Measurements from ENCODE around the gene METTL23.

DNA sequence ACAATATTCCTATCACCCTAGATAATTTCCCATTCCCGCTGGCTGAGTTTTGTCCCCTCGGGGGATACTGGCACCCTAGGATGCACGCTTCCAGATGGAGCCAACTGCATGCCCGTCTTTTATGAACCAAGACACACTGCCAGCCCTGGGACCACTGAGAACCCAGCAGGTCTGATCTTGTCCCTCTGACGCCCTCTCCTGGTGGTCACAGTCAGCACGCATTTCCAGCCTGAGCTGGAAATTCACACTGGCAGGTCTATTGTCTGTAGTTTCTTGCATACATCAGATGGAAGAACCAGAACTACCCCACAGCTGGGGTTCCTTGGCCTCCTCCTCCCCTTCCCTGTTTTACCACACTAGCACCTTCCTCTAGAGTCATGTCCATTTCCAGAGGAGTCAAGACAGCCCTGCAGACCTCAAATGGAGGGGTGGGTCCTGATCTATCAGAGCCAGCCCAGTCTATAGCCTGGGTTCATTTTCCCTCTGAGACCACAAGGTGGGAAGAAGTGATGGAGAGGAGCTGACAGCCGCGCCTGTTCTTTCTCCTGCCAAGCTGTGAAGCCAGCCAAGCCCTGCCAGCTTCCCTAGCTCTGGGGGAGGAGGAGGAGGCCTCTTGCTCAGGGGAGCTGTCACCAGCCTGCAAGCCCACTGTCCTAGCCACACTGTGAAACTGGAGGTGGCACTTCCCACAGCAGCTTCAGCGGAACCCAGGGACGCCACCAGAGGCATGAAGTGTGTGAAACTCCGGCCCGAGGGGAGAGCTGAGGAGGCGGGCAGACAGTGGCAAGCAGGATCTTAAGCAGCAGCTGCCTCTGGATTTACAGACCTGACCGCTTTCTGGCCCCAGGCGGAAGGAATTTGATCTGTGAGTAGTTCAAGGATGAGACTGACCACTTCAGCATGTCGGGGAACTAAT, 45.2 kb upstream of the METTL23 start:
- no peak for TF ChIP-seq POLR2AphosphoS5 (IDR thresholded peaks at IDR 0.05; ENCODE audit: low read depth, low read length)
- peak; percentile 16 for TF ChIP-seq FOXP2 (optimal IDR thresholded peaks at IDR 0.05; ENCODE audit: borderline replicate concordance, extremely low read depth, extremely low read length, insufficient read depth)
- no peak for TF ChIP-seq SIN3A (IDR thresholded peaks at IDR 0.05; ENCODE audit: borderline replicate concordance, insufficient read depth, low read length)

Measured in PFSK-1 (cell line).